GM19099 (cell line): ENCODE measurements around the gene FRMD6.

Source experiments
- POLR2A ChIP-seq: IDR thresholded peaks from 3 replicates; pipeline ENCODE4 v1.6.1; 2011; ENCODE audit warnings: low read depth; ENCODE audit not compliant: insufficient read length; ENCODE audit errors: extremely low read depth

FRMD6 gene

DNA sequence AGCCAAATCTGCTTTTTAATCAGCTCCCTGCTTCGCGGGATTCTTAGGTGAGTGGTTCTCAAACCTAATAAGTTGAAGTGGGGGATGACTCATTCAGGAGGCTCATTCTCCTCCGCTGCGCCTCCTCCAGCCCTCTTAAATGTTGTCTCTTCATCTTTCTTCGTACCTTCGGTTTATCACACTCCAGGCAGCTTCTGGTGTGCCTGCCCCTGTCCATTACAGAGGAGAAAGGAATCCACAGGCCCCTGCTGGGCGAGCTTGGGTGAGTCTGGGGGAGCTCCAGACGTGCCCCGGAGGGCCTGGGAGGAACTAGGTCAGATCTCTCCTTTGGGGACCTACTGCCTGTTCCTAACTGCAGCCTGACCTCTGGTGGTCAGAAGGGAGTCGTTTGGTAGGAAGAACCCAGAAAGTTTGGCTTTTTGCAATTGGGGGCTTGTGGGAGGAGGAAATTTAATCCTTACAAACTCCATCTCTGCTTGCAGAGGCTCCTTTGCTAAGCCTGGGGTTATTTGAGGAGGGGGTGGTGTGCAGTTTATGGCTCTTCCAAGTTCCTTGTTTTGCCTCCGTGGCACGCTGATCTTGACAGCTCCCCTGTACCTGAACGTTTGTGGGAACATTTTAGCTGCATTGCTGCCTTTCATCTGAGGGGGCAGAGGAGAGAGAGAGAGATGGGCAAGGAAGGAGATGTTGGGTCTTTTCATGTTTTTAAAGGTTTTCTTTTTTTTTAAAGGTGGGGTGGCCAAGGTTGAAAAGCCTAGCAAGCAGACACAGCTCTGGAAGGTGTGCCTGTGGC, 124.6 kb downstream of the FRMD6 start:
- no peak for TF ChIP-seq POLR2A

GRCh38 chr14:51780006-51780692, 128.4 kb downstream of the FRMD6 start:
- TF ChIP-seq POLR2A: no peak
